Stimulated activated naive CD8-positive, alpha-beta T cell treated with anti-CD3 and anti-CD28 coated beads, Interleukin-15, Interleukin-2, amounts not matched to agents 100 U/mL and 50 U/mL, for 24 hours (primary cell): ENCODE data around the gene VASH1.

Source experiments
- ATAC-seq: fragments of 150-1000 bp; cut with Tn5 transposase; one replicate; pipeline ENCODE4 v1.10.0; 2021
- DNase-seq: peaks from one replicate; pipeline ENCODE4 v3.0.0; 2021

VASH1 gene

DNA sequence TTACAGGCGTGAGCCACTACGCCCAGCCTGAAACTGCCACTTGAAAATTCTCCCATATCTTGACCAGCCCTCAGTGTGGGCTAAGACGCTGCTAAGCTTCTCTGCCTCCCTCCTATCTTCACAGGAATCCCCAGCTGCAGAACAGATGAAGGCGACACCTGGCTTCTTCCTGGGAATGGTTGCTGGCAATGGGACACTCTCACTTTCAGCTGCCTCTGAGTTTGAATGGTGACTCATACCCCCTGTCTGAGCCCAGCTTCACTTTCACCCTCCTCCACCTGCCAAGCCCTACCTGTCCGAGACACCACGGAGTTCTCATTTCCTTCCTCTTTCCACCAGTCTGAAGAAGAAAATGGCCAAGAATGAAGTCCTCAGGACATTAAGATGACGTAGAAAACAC, 18.3 kb upstream of the VASH1 start:
- no peak for DNase-seq
- ATAC-seq = no peak

DNA sequence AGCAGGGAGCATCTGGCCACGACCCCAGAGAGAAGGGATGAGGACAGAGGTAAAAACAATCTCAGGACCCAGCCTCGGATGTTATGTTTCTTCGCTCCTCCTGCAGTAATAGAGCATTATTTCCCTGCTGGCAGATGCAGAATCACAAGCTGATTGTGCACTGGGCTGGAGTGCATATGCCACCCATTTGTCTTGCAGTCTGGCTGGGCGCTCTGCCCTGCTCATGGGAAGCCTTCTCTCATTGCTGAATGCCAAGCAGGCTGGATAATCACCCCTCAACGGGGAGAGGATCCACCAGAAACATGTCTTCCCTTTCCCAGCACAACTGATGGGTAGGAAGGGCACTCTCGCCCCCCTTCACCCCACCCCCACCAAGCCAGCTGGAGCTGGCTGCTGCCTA, 8.5 kb upstream of the VASH1 start:
- ATAC-seq (no peak), DNase-seq (no peak)

DNA sequence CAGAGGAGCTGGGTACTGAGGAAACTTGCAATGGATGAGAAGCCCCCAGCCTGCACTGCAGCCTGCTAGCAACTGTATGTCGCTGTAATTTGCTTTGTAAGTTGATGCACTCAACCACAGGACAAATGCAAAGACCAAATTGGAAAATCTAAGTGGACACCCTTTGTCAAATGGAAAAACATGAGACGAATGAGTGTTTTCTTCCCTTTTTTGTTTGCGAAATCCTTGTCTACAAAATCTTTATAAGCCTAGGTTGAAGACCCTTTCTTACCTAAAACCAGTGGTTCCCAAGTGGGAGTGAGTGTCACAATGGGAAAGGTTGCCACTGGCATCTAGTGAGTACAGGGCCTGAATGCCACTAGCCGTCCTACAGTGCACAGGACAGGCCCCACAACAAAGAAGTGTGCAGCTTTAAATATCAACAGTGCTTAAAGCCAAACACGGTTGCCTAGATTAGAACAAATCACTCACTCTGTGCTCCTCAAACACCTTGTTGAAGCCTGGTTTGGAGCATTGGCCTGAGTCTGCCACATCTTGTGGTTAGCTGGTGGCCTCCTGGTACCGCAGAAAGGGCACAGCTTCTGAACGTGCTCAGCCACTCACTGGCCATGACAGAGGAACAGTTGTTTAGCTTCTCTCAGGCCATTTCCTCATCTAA, 7.6 kb upstream of the VASH1 start:
- no peak for ATAC-seq

DNA sequence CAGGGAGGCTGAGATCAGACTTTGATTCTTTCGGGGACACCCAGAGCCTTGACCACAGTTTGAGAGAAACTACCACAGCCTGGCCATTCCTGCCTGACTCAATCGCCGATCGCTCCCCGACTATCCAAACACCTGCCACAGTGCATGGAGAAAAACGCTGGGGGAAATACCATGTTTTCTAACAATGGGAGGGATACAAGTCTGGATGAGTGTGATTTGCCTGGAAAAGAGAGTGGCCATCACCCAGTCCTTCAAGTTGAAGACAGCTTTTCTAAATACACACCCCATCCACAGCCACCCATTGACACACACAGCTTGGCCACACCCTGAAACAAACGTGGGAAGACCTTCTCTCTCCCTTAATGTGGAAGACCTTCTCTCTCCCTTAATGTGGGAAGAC, 6.7 kb upstream of the VASH1 start:
- ATAC-seq = no peak
- no peak for DNase-seq

More for the DNA sequence above, 7.6 kb upstream of the VASH1 start:
- no peak for DNase-seq

DNA sequence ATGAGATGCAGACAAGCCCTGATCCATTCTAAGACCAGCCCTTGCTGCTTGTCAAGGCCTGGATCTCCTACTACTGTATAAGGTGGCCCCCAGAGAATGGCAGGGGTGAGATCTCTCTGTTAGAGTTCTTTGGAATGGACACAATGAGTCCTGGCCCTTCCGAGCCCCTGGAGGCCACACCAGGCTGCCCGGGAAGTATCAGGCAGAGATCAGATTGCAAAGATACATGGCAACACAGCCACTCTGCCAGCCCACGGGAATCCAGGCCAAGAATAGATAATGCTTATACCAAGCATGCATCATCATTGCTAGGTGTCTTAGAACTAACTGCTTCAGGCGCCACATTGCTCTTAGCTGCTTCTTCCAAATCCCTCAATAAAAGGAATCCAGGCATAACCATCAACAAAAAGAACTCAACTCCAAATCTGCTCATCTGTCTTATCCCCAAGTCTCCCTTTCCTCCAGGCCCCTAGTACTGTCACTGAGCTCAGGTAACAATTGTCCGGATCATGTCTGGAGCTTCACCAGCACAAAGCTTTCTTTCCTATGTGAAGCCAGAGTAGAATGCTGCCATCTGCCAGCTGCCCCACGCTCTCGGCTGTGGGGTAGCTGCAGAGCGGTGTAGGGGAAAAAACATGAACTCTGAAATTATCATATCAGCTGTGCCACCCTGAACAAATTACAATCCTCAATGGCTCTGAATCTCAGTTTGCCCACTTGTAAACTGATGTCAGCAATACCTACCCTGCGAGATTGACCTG, 5.5 kb upstream of the VASH1 start:
- ATAC-seq (no peak), DNase-seq (no peak)

DNA sequence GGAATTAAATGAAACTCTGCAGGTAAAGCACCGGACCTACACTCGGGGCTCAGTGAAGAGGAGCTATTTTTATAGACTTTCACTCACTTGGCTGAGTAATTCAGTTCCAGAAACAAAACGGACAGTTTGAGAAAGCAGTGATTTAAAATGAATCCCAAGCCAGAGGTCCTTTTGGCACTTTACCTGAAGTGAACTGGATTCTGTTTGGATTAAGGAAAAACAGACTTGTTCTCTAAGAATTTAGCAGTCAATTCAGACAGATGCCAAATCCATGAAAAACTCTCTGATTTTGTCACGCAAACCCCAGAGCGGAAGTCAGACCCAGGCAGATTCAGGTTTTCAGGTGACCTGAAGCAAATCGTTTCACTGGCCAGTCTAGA, 4.9 kb upstream of the VASH1 start:
- no peak for ATAC-seq
- DNase-seq = no peak

DNA sequence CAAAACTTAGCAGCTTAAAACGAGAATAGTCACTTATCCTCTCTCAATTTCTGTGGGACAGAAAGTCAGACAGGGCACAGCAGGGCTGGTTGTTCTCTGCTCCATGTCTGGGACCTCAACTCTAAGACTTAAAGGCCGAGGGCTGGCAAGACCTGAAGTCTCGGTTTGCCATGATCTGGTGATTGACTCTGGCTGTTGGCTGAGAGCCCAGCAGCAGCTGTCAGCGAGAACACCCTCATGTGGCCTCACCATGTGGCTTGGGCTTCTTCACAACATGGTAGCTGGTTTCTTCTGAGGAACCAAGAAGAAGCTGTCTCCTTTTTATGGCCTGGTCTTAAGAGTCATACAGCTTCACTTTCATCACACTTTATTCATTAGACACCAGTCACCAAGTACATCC, 1.7 kb upstream of the VASH1 start:
- no peak for ATAC-seq
- DNase-seq = no peak

DNA sequence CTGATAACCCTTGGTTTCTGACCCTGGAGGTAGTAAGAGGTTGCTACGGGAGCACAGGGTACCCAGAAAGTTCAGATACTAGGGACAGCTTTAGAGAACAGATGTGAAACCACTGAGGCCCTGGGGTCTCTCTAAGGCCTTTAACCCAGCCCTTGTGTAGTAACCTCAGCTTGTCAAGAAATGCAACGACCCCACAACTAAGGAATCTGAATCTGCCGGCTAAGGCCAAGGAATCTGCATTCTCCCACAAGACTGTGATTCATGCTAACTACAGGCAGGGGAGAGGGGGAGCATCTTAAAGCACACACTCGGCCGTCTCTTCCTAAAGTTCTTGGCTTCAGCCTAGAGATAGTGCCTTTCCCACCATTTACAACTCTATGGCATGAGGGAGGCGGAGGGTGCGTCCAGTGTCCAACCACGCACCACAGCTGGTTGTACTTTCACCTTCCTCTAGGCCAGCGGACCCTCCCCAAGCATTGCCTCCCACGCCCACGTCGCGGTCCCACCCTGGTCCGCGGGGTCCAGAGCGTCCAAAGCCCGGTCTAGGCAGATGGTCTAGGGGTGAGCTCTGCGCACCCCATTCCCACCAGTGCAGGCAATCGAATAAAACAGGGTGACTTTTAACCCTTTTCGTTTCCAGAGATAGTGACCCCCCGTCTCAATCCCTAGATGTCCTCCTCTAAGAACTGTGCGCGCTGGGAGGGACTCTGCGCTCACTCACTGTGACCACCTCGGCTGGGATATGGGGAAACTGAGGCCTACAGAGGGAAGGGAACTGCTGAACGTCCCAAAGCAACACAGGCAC, 735 bp upstream of the VASH1 start:
- DNase-seq (no peak), ATAC-seq (no peak)

DNA sequence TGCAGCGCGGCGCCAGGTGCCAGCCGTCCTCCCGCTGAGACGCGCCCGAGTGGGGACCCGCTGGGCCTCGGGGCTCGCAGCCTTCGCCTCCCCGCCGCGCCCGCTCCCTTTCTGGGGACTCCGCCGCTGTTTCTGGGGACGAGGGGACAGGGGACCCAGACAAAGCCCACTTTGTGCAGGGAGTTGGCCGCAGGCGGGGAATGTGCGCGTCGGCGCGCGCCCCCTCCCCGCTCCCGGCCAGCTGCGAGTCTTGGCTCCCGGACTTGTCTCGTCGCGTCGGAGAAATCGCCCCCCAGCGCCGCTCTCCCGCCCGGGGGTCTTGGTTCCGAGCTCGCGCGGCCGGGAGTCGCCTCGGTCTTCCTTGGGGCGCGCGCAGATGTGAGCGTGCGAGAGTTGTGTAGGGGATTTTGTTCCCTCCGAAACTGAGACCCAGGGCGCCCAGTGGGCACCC, 717 bp downstream of the VASH1 start:
- DNase-seq (no peak), ATAC-seq (no peak)

DNA sequence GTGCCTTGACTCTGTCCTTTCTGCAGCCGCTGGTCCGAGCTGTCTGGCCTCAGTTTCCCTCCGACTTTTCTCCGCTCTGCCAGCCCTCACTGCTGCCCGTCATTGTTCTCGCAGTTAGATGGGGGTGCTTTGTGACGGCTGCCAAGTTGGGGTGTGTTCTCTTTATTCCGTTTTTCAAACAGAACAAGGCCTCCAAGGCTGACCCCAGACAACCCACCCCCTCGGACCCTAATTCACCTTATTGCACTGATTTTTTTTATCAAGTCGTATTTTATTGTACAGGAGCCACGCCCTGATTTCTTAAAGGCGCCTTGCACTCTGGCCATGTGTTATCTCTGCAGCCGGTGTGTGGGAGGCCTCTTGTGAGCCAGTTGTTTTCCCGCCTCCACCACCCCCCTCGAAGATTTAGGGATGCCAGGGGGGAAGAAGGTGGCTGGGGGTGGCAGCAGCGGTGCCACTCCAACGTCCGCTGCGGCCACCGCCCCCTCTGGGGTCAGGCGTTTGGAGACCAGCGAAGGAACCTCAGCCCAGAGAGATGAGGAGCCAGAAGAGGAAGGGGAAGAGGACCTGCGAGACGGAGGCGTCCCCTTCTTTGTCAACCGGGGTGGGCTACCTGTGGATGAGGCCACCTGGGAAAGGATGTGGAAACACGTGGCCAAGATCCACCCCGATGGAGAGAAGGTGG, 1.3 kb downstream of the VASH1 start:
- DNase-seq = no peak
- ATAC-seq = no peak

DNA sequence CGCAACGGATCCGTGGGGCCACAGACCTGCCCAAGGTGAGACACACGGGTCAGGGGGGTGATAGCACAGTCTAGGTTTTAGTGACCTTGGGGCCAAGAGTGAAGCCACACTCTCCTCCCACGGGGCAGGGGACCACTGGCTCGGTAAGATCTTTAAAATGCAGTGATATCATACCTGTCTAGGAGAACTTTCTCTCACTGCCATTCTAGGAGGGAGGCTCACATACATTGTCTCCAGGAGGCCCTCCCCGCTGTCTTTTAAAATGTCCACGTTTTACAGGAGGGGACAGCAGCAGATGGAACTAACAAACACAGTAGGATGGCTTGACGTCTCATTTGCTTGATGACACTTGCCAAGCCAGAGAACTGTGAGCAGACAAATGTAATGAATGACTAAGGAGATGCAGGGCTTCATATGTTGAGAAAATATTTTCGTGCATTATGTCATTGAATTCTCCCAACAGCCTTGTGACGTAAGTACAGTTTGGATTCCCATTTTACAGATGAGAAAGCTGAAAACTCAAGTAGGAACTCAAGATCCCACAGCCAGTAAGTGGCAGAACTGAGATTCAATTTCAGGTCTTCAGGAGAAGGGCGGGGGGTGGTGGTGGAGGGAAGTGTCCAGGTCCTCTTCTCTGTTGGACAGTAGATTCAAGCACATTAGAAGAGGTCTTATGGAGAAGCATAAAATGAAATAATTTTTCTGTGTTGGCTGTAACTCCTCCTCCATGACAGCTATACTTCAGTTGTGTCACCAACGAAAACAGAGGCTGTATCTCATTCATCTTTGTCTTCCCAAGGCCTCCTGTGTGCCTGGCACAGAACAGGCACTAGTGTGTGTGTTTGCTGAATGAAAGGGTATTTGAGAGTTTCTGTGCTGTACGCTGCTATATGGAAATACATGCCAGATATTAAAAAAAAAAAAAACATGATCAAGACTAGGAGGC, 2.1 kb downstream of the VASH1 start:
- DNase-seq (no peak), ATAC-seq (no peak)

DNA sequence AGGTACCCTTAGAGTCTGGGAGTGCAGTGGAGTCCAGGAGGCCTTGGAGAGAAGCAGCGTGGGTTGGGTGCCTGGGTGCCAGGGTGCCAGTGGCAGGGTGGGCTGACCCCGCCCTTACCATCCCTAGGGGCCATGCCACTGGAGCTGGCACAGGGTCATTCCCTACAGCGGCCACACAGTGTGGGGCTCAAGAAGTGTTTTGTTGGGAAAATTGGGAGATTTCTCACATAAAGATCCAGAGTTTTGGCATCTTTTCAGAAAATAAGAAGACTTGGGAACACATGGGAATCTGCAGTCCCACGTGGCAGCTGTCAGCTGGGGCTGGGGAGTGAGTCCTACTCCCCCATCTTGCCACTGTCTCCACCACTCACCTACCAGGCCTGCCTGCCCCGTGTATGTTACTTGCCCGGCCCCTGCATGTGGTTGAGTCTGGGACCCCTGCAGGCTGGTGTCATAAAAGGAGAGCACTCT, 4.2 kb downstream of the VASH1 start:
- DNase-seq (no peak), ATAC-seq (no peak)

DNA sequence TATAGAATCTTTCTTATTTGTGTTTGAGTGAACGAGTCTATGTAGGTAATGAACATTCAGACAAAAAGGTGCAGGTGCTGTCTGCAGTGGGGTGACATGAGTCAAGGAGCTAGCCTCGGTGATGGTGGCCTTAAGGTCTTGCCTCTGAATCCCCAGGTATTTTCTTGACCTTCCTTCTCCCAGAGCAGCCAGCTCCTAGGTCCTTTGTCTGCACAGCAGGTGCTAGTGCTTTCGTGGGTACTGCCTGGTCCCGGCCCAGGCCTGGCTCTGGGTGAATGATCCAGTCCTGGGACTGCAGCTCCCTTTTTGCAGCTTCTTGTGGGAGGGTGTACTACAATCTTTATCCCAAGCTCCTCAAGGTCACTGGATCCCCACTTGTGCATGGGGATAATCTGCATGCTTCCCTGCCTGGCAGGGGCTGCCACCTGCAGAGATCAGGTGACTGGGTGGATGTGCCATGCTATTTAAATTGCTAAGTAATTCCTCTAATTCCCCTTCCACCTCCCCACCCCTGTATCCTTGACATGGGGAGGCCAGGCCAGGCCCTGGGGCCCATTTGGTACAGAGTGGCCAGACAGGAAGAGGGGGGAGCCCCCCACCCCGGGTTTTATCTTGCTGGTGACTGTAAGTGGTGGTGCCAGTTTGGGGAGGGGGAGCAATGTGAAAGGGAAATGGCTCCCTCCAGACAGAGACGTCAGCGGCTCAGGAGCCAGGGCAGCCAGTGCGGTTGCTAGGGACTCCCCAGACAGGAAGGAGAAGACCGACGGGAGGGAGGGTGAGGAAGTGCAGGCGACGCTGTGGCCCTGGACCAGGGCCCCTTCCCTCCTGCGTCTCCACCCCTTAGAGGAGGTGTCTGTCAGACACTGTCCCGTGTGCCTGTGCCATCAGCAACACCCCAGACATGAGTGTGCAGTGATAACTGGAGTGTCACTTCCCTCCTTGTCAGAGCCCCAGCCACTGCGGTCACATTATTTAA, 6.7 kb downstream of the VASH1 start:
- ATAC-seq = peak; percentile 97
- DNase-seq = peak; percentile 73

DNA sequence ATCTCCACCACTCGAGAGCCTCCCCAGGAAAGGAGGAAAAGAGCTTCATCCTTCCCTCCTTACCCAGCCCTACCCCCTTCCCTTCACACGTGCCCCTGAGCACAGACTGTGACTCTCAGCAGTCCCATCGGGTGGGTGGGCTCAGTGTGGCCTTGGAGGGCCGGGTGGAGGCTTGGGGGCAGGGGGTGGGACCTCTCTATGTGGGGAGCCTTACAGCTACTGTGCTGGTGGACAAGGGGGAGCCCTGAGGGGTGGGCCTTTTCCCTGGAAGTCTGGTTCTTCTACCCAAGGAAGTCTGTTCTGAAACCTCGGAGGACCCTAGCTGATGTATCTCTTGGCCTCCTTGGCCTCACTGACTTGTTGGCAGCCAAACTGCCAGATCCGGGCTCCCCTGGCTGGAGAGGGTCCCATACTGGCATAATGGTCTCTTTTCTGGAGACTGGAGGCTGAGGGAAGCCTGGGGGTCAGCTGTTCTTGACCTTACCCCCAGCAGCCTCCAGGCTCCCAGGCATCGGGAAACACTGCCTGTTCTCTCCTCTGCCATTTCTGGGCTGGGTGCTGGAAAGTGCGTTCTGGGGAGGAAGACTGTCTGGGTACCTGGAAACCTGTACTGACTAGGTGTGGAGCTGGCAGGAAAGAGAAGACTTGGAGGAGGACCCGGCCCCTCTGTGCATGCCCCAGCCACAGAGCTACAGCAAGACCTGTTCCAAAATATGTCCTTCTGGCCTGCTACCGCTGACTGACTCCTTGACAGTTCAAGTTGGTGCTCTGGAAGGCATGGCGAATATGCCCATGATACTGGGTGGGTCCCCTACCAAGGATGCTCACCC, 7.6 kb downstream of the VASH1 start:
- DNase-seq = no peak
- no peak for ATAC-seq

DNA sequence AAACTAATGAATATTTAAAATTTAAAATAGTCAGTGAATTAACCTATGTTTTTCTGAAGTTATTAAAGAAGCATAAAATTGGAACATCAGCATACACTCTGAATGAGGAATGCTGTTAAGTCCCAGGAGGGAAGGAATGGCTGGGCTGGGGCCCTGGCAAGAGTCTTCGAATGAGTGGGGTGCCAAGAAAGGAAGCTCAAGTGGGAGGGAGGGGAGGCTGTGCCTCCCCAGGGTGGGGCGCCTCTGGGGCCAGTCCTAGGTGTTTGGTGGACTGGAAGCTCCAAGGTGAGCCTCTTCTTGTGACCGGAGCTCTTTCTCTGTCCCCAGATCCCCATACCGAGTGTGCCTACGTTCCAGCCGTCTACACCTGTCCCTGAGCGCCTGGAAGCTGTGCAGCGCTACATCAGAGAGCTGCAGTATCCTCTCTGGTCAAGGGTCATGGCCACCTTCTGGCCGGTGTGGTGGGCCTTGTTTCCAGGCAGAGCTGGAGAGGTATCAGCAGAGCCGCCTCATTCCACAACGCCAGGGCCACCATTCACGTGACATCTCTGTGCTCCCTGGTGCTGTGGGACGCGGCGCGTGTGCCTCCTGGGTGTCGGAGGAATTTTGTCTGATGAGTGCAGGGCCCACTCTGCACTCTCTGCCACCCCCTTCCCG, 8.5 kb downstream of the VASH1 start:
- ATAC-seq (no peak), DNase-seq (no peak)

DNA sequence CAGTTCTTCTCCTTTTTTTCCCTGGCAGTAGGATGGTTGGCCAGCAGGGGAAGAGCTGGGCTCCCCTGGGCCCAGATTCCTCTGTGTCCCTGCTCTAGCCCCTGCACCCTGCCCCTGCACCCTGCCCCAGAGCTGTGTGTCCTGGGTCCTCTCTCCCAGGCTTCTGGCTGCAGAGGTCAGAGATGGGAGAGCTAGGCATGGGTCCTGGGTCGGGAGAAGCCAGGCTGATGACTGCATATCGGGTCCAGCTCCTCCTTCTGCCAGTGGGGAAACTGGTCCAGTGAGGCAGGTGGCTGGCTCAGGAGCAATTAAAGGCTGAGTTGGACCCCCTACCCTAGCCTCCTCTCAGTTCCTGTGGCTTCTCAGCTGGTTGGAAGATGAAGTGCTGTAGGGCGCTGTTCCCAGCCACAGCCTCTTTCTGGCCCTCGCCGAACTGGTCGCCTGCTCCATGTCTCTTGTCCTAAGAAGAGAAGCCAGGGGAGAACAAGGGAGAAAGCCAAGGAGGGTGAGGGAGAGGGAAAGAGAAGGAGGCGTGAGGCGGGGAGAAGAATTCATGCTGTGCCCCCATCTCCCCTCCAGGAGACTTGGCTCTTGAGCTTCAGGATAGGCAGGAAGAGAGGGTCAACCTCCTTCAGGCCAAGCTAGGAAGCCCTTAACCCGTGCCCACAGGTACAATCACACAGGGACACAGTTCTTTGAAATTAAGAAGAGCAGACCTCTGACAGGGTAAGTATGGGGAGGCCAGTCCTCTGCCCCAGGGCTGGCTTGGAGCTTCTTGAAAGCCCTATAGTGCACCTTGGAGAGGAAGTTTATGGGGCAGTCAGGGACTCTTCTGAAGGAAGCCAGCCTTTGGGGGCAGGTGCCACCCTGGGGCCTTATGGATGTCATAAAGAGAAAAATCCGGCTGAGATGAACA, 9.5 kb downstream of the VASH1 start:
- ATAC-seq (no peak), DNase-seq (no peak)

DNA sequence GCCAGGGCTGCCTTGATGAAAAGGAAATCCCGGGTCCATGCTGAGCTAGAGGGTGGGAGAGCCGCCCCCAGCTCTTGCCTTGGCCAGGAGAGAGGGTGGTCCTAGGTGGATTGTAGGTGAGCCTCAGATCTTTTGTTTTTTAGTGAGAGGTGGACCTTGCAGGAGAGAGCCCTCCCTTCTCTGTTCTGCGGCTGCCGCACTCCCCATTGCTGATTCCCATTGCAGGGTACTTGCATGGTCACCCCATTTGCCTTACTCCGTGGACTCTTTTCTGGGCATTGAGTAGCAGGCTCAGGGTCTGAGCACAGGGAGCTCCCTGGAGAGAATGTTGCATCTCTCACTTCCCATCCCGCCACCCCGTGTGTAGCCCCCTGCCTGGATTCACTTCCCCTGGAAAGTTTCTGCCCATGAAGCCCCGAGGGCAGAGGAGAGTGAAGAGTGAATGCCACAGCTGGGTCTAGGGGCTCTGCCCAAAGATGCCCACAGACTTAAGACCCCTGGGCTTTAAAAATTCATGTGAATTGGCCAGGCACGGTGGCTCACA, 10.2 kb downstream of the VASH1 start:
- ATAC-seq (no peak), DNase-seq (no peak)
